GM21367 (cell line): Measurements from ENCODE around the gene TTC1.

Experiments used
- ATAC-seq: cut with Tn5 transposase; IDR thresholded peaks from one replicate; pipeline ENCODE4 v1.9.1; 2021; ENCODE audit not compliant: unreplicated experiment

TTC1 gene

DNA sequence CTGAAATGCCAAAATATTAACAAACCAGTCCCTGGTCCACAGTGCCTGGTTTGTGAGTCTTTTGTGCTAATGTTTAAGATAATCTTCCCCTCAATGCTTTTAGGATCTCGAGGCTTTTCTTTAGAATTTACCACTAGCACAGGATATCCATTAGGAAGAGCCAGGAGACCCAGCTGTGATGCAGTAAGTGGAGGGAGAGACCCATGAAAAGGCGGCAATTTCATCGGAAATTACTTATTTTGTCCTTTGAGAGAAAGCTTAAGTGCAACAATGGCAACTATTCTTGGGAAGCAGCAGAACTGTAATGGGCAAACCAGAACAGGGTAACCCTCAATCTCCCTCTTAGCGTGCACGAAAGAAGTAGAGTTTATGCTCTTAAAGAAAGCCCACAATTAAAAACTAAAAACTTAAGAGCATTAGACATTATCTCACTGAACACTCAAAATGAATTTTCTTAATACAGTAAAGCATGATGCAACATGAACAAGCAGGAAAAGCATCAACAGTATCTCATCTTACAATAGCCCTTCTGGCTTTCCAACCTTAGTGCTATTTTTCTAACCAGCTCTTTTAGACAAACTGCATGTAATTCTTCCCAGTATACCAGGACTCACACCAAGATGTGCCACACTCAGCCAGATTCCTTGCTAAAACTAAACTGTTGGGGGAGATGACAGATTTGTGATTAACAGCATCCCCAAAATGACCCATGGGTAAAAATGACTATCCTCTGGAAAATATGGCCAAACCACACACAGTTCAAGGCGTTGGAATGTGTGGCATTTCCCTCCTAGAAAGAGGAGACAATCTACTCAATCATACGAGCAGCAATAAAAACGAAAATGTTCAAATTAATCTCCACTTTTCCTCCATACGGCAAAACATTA lies 73.9 kb downstream of the TTC1 start:
- ATAC-seq, result no peak

DNA sequence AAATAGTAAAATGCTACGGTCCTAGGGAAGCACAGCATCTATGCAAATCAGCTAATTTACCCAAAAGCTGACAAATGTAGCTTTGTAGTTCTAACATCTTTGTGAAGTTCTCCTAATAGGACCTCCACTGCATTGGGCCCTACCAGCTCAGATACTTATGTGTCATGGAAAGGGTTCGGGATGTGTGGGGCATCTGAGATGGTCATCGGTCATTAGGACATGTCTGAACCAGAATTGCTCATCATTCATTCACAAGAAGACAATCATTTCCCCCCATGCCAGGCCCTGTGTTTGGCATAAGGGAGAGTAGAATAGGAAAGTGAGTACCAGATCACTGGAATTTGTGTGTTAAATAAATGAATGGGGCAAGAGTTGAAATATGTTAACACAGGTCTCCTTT lies 74.6 kb downstream of the TTC1 start:
- ATAC-seq, result no peak

DNA sequence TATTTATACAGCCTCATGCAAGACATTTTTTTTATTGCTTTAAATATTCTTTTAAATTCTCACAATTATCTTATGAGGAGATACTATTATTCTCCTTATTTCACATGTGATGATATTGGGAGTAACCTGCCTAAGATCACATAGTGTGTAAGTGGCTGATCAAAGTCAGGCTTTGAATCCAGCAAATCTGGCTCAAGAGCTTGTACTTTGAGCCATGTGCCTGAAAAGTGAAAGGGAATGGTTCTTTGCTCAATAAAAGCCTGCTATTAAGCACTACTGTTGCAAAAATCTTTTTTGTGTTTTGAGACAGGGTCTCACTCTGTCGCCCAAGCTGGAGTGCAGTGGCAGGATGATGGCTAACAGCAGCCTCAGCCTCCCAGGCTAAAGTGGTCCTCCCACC lies 75.2 kb downstream of the TTC1 start:
- ATAC-seq, result no peak

DNA sequence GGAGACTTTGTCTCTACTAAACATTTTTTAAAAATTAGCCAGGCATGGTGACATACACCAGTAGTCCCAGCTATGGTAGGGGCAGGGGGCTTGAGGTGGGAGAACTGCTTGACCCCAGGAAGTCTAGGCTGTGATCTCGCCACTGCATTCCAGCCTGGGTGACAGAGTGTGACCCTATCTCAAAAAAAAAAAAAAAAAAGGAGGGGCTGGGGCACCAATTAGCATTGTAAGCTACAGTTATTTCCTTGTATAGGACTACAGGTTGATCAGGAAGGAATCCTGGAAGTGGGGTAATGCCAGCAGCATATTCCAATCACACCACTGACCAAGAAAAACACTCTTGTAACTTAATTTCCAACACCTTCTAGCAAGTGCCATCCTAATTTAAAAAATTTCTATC lies 78.3 kb downstream of the TTC1 start:
- no peak for ATAC-seq

DNA sequence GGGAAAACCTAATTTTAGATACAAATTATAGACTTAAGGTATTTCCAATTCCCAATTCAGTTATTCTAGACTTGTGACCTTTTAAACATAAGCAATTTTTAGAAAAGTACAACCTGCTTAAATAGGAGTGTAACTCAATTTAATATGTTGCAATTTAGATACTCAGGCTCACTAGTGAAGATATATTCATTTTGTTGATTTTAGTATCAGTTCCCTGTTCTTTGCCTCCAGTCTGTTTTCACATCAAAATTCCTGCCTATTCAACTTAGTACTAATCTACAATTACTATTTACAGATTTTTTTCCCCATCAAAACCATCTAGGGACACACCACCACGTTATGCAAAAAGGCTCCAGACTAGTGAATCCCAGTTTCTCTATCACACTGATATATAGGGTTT lies 79.9 kb downstream of the TTC1 start:
- ATAC-seq, result no peak

DNA sequence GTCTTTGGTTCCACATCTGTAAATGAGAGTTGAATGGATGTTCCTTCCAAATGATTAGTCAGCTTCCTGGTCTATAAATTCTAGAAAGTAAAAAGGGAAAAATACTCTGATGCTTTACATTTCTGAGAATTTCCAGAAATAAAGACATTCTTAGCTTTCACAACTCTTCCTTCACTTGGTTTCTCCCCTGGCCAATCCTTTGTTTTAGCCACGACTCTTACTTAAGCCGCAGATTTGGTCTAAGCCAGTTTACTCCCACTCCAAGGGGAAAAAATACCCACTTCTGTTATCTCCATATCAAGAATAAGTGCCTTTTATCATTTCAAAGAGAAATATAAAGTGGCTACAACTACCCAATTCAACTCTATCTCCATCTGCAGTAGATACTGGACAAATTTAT lies 80.6 kb downstream of the TTC1 start:
- ATAC-seq, result no peak

DNA sequence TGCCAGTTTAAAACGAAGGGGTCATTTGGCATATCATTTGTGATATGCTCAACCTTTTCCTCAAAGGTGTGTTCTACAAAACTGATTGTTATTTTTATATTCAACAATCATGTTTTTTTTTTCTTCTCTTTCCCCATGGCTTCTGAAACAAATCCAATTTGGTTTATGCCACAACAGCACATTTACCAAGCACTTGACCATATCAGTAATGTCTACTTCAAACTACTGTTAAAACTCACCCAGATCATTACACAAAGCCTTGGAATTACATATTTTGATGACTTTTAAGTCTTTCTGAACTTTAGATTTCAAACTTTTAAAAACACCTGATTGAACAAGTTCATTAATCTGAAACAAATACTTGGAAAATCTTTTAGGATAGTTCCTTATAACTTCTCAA lies 81.1 kb downstream of the TTC1 start:
- ATAC-seq, result no peak

DNA sequence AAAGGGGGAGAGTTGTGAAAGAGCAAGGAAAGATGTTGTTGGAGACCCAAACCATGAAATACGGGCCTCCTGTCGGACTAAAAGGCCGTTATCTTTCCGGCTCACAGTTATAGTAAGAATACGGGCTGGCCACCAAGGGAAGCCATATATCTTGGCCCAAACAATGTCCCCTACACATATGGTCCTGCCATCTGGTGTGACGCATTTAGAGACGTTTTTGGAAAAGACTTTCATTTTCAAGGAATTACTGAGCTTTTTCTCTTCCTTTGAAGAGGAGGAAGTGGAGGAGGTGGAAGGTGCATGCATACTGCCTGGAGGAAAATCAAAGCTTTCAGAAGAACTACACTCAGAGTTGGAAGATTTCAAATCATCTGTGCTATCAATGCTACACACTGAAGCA lies 83.6 kb downstream of the TTC1 start:
- ATAC-seq, result no peak

DNA sequence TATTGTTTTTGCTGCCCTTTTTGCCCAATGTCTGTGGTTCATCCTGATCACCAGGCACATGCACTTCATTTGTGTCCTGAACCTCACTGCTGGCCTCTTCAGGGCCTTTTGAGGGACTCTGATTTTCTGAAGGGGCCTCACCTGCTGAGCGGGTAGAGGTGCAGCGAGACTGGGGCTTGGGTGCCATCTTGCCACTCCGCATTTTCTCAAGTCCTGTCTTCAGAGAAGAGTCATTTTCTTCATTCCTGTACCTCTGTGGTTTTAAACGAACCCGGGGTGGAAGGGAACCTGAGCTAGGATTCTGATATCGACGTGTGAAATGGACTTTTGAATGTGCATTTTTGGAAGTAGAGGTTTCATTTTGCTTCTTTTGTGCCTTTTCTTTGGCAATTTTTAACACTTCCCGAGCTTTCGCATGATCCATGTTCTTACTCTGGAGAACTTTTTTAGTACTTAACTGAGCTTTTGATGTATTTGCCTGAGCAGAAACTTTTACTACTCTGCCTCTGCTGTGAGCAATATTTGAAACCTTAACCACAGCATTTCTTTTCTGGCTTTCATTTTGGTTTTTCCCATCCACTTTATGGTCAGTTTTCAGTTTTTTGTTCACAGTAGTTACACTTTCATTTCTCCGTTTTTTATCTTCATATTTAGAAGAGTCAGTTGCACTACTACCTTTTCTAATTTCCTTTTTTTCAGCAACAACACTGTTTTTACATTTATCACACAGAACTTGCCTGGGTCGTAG lies 84.2 kb downstream of the TTC1 start:
- peak; percentile 73 for ATAC-seq

DNA sequence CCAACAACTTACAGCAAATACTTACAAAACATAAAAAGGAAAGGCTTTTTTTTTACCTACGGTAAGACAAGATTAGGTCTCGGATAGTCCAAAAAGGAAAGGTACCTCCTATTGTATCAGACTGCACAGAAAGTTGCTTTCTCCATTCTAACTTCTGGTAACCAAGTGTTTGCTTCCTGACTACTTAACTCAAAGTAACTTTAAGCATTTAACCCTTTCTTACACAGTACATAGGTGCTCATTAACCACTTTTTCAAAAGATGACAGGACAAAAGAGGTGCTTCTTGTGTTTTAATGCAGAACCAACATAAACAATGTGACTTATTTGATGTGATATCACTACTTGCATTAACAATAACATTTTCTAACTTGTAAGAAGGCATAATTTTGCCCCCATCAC lies 87.2 kb downstream of the TTC1 start:
- ATAC-seq, result no peak

DNA sequence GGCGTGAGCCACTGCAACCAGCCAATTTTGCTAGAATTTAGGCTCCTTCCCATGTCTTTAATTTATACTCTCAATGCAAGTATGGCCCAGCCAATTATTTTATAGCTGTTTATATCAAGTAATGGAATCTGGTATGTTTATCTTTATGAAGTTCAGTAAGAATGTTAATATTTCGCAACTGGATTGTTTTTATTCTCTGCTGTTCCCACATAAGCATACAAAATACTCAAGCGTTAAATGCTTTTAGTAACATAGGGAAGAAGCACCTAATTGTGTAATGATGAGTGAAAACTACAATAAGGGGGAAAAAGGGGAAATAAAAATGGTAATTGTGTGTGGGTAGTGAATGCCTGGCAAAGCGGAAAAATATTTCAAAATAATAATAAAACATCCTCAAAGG lies 89.1 kb downstream of the TTC1 start:
- no peak for ATAC-seq

DNA sequence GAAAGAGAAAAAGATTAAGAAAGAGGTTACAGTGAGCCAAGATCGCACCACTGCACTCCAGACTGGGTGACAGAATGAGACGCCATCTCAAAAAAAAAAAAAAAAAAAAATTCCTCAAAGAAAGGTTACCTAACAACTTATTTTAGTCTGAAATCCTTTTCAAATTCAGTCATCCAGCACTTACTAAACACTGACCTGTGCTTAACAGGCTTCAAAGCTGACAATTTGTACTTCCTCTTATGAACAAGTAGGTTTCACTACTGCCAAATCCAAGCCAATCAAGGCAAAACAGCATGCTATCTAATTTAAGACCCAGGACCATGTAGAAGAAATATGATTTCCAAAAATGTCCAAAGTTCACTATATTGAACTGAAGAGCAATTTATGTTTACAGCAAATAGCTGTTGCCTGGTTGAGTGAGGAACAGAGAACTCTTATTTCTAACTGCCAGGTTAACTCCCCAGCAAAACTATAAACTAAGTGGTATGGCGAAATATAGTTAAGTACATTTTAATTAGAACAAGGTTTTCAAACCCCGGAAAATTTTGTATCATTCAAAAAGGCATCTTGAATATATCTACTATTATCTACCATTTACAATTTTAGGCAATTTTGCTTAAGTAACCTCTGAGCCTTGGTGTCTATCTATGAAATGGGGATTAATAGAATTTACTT lies 96.9 kb downstream of the TTC1 start:
- ATAC-seq, result peak; percentile 80

DNA sequence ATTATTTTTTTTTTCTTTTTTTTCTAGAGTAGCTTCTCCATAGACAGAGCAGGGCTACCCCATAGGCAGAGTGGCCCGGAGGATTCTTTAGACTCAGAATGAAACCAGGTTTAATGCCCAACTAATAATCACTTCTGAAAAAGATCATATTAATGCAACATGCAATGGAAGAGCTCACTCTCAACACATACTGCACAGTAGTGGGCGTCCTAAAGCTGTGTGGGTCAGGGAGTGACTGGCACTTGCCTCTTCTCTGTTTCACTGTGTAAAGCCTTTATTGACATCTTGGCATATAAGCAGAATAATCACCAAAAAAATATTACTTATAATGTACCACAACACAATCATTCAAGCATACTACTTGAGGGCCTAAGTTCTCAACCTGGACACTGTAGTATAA lies 99.2 kb downstream of the TTC1 start:
- no peak for ATAC-seq
